CD4-positive, CD25-positive, alpha-beta regulatory T cell (primary cell): Measurements from ENCODE around the gene REM1. TPM values are rescaled to one million over a fixed set of nuclear protein-coding genes. Genes with fewer than 3 reads are reported as not detected.
"Not testable (repeated sequence)": the region's sequence is repeated elsewhere in the genome, so short reads cannot be mapped to it uniquely, and the experiment has no call there.

Experiments used
- ATAC-seq, 2 donors: fragments of 150-1000 bp; cut with Tn5 transposase; one replicate each; pipeline ENCODE4 v1.10.0; 2021; ENCODE audit warnings: low read depth in 2 of 2, moderate number of reproducible peaks in 2 of 2, moderate library complexity in 1 of 2
- DNase-seq, 3 donors: peaks; one replicate each; pipeline versions ENCODE4 v3.0.0 to v3.0.0-alpha.2; 2012 to 2022; ENCODE audit warnings: mixed read lengths in 1 of 3
- H3K27ac ChIP-seq: one replicate; pipeline ENCODE4 v1.7.0; 2013; ENCODE audit warnings: mild to moderate bottlenecking, low read length; ENCODE audit not compliant: insufficient read depth, poor library complexity, severe bottlenecking
- H3K27me3 ChIP-seq: one replicate; pipeline ENCODE4 v1.7.0; 2013; ENCODE audit warnings: low read length; ENCODE audit not compliant: control insufficient read depth, insufficient read depth
- H3K36me3 ChIP-seq: one replicate; pipeline ENCODE4 v1.7.0; 2013; ENCODE audit warnings: mild to moderate bottlenecking, low read length, moderate library complexity; ENCODE audit not compliant: control insufficient read depth, insufficient read depth
- H3K4me1 ChIP-seq: 2 replicates; pipeline ENCODE4 v1.7.0; 2013; ENCODE audit warnings: mild to moderate bottlenecking, low read length; ENCODE audit not compliant: insufficient read depth, control insufficient read depth, poor library complexity, severe bottlenecking
- H3K4me3 ChIP-seq: one replicate; pipeline ENCODE4 v1.7.0; 2013; ENCODE audit warnings: low read depth, mild to moderate bottlenecking, low read length, moderate library complexity
- H3K9me3 ChIP-seq, 2 experiments: 1 replicate in 1 of 2; 2 replicates in 1 of 2; pipeline ENCODE4 v1.7.0; 2013; ENCODE audit warnings: low read length in 2 of 2, mild to moderate bottlenecking in 1 of 2, moderate library complexity in 1 of 2; ENCODE audit not compliant: control insufficient read depth in 2 of 2
- H3K27ac Mint-ChIP-seq, 3 donors: one replicate each; pipeline ENCODE4 v1.8.0; 2020 to 2022; ENCODE audit warnings: mild to moderate bottlenecking in 3 of 3, mixed read lengths in 3 of 3, moderate library complexity in 2 of 3
- H3K27me3 Mint-ChIP-seq: one replicate; pipeline ENCODE4 v1.8.0; 2022; ENCODE audit warnings: mild to moderate bottlenecking, mixed read lengths
- H3K36me3 Mint-ChIP-seq: one replicate; pipeline ENCODE4 v1.8.0; 2020; ENCODE audit warnings: mixed read lengths
- H3K4me1 Mint-ChIP-seq, 4 donors: one replicate each; pipeline ENCODE4 v1.8.0; 2020 to 2022; ENCODE audit warnings: mixed read lengths in 4 of 4, mild to moderate bottlenecking in 1 of 4
- H3K4me3 Mint-ChIP-seq, 4 donors: one replicate each; pipeline ENCODE4 v1.8.0; 2020 to 2022; ENCODE audit warnings: mild to moderate bottlenecking in 4 of 4, mixed read lengths in 4 of 4, moderate library complexity in 3 of 4
- H3K9me3 Mint-ChIP-seq, 7 donors: one replicate each; pipeline ENCODE4 v1.8.0; 2020 to 2022; ENCODE audit warnings: mixed read lengths in 7 of 7, mild to moderate bottlenecking in 3 of 7, moderate library complexity in 2 of 7
- polyA plus RNA-seq, 4 donors: library from polyadenylated mRNA; unstranded; fragments of 300-500 nt; fragmentation: Illumina TruSeq; gene quantifications; one replicate each; pipeline ENCODE4 v1.2.3, GENCODE V29; 2021
- total RNA-seq: library from RNA; stranded (reverse); gene quantifications from one replicate; pipeline ENCODE4 v1.2.3, GENCODE V29; 2022

Gene REM1
- total RNA-seq: not detected
- not detected for polyA plus RNA-seq

- peak within 1 kb of the TSS in 2 of 4 donors; percentile 43 to 65 for H3K4me3 Mint-ChIP-seq
- H3K36me3 ChIP-seq: no peaks in the 10 kb centered on the region
- H3K27ac Mint-ChIP-seq: no peak within 1 kb of the TSS
- no peaks in the 10 kb centered on the region for H3K27me3 ChIP-seq
- peaks cover 0 to 11% (median 3%) of the 10 kb centered on the region in 4 donors for H3K4me1 Mint-ChIP-seq
- H3K9me3 Mint-ChIP-seq: peaks cover 0 to 6% (median 1%) of the 10 kb centered on the region in 7 donors
- no peaks in the 10 kb centered on the region for H3K9me3 ChIP-seq
- DNase-seq (no peak), ATAC-seq (no peak)
- no peaks in the 10 kb centered on the region for H3K36me3 Mint-ChIP-seq
- H3K27ac ChIP-seq: no peak within 1 kb of the TSS
- H3K4me1 ChIP-seq: no peaks in the 10 kb centered on the region
- H3K27me3 Mint-ChIP-seq: peaks cover 39% of the 10 kb centered on the region
- no peak within 1 kb of the TSS for H3K4me3 ChIP-seq
These were observed at the start of gene REM1, which contains the start of gene DEFB124 for GRCh38 chr20:31474758-31475427. TSS of gene REM1 (plus strand) at chr20:31475288. CDS start at chr20:31476446, 1,158 bp downstream. TSS of gene DEFB124 (minus strand) at chr20:31475127. CDS start at chr20:31473013, 2,114 bp downstream.

GRCh38 chr20:31425797-31426196 lies 49.3 kb upstream of the REM1 start:
- no peak overlapping the region for H3K27ac Mint-ChIP-seq
- Histone ChIP-seq H3K36me3 (no peaks in the 10 kb centered on the region), H3K4me3 (no peak overlapping the region), H3K27me3 (no peaks in the 10 kb centered on the region), H3K4me1 (no peaks in the 10 kb centered on the region), H3K27ac (no peak overlapping the region), H3K9me3 (no peaks in the 10 kb centered on the region)
- H3K4me1 Mint-ChIP-seq: no peaks in the 10 kb centered on the region
- H3K27me3 Mint-ChIP-seq: no peaks in the 10 kb centered on the region
- DNase-seq (no peak), ATAC-seq (no peak)
- H3K4me3 Mint-ChIP-seq: no peak overlapping the region
- H3K9me3 Mint-ChIP-seq: peaks cover 0 to 2% (median 1%) of the 10 kb centered on the region in 7 donors
- H3K36me3 Mint-ChIP-seq: no peaks in the 10 kb centered on the region

- H3K4me1 ChIP-seq, DNase-seq, H3K9me3 ChIP-seq, H3K27ac ChIP-seq, H3K4me1 Mint-ChIP-seq, H3K4me3 ChIP-seq, H3K27ac Mint-ChIP-seq, H3K27me3 Mint-ChIP-seq, ATAC-seq, H3K9me3 Mint-ChIP-seq, H3K36me3 Mint-ChIP-seq, H3K36me3 ChIP-seq, H3K27me3 ChIP-seq, H3K4me3 Mint-ChIP-seq: not testable (repeated sequence)
These were observed 48.1 kb upstream of the REM1 start for GRCh38 chr20:31426891-31427551.

- not testable (repeated sequence) for DNase-seq, H3K27ac ChIP-seq, H3K9me3 Mint-ChIP-seq, H3K9me3 ChIP-seq, H3K4me3 ChIP-seq, ATAC-seq, H3K27me3 ChIP-seq, H3K4me1 ChIP-seq, H3K4me1 Mint-ChIP-seq, H3K36me3 Mint-ChIP-seq, H3K27me3 Mint-ChIP-seq, H3K27ac Mint-ChIP-seq, H3K4me3 Mint-ChIP-seq, H3K36me3 ChIP-seq
These were observed 47.5 kb upstream of the REM1 start for GRCh38 chr20:31427576-31427975.

- Mint-ChIP-seq H3K27me3 (peaks cover 4% of the 10 kb centered on the region), H3K4me1 (no peaks in the 10 kb centered on the region), H3K27ac (no peak overlapping the region), H3K36me3 (no peaks in the 10 kb centered on the region), H3K9me3 (peaks cover 0 to 4% (median 2%) of the 10 kb centered on the region in 7 donors), H3K4me3 (no peak overlapping the region)
- no peaks in the 10 kb centered on the region for H3K27me3 ChIP-seq
- H3K4me3 ChIP-seq: no peak overlapping the region
- no peaks in the 10 kb centered on the region for H3K9me3 ChIP-seq
- ATAC-seq: no peak
- no peak for DNase-seq
- no peaks in the 10 kb centered on the region for H3K36me3 ChIP-seq
- no peaks in the 10 kb centered on the region for H3K4me1 ChIP-seq
- no peak overlapping the region for H3K27ac ChIP-seq
These were observed 44.4 kb upstream of the REM1 start for GRCh38 chr20:31430568-31431115.

- ATAC-seq: no peak
- Mint-ChIP-seq H3K36me3 (no peaks in the 10 kb centered on the region), H3K4me3 (peak within 1 kb of the TSS in 1 of 4 donors; percentile 51), H3K27ac (no peak within 1 kb of the TSS), H3K27me3 (peaks cover 30% of the 10 kb centered on the region), H3K9me3 (no peaks in the 10 kb centered on the region), H3K4me1 (no peaks in the 10 kb centered on the region)
- H3K4me3 ChIP-seq: no peak within 1 kb of the TSS
- H3K27me3 ChIP-seq: no peaks in the 10 kb centered on the region
- H3K9me3 ChIP-seq: no peaks in the 10 kb centered on the region
- no peaks in the 10 kb centered on the region for H3K36me3 ChIP-seq
- no peaks in the 10 kb centered on the region for H3K4me1 ChIP-seq
- H3K27ac ChIP-seq: no peak within 1 kb of the TSS
- DNase-seq: no peak
These were observed 35.0 kb upstream of the REM1 start, which contains the start of gene DEFB123 for GRCh38 chr20:31440012-31440659. TSS of gene DEFB123 (plus strand) at chr20:31440632. CDS start at chr20:31440699, 67 bp downstream.

- no peaks in the 10 kb centered on the region for H3K4me1 ChIP-seq
- Mint-ChIP-seq H3K36me3 (no peaks in the 10 kb centered on the region), H3K27ac (no peak overlapping the region), H3K27me3 (peaks cover 20% of the 10 kb centered on the region), H3K9me3 (peaks cover 0 to 2% (median 0%) of the 10 kb centered on the region in 7 donors), H3K4me1 (no peaks in the 10 kb centered on the region), H3K4me3 (no peak overlapping the region)
- no peak overlapping the region for H3K27ac ChIP-seq
- no peak overlapping the region for H3K4me3 ChIP-seq
- ATAC-seq: no peak
- no peak for DNase-seq
- no peaks in the 10 kb centered on the region for H3K36me3 ChIP-seq
- no peaks in the 10 kb centered on the region for H3K9me3 ChIP-seq
- no peaks in the 10 kb centered on the region for H3K27me3 ChIP-seq
These were observed 28.8 kb upstream of the REM1 start for GRCh38 chr20:31446084-31446819.
